ENCODE data around the gene FAM236B.
"Not testable (repeated sequence)": the region's sequence is repeated elsewhere in the genome, so short reads cannot be mapped to it uniquely, and the experiment has no call there.

Gene FAM236B

GRCh38 chrX:72782560-72782959 lies at the start of gene FAM236B:
Gene FAM236B (minus strand): TSS chrX:72782660. CDS start chrX:72782560, 100 bp downstream.
- DNase-seq (ENCODE audit: low read depth), result not testable (repeated sequence)

DNA sequence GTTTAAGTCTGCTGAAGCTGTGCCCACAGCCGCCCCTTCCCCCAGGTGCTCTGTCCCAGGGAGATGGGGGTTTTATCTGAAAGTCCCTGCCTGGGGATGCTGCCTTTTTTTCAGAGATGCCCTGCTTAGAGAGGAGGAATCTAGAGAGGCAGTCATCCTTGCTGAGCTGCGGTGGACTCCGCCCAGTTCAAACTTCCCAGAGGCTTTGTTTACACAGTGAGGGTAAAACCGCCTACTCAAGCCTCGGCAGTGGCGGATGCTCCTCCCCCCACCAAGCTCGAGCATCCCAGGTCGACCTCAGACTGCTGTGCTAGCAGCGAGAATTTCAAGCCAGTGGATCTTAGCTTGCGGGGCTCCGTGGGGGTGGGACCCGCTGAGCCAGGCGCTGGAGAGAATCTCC lies 48.2 kb upstream of the FAM236B start:
- DNase-seq (ENCODE audit: low read depth), result not testable (repeated sequence)

GRCh38 chrX:72808110-72808509 lies 25.6 kb upstream of the FAM236B start, which contains the start of gene FAM236D:
Gene FAM236D (minus strand): TSS chrX:72808210. CDS start chrX:72808110, 100 bp downstream.
- not testable (repeated sequence) for DNase-seq (ENCODE audit: low read depth)

GRCh38 chrX:72790390-72790789 lies 7.9 kb upstream of the FAM236B start:
- not testable (repeated sequence) for DNase-seq (ENCODE audit: low read depth)

GRCh38 chrX:72788142-72788541 lies 5.7 kb upstream of the FAM236B start:
- not testable (repeated sequence) for DNase-seq (ENCODE audit: low read depth)

DNA sequence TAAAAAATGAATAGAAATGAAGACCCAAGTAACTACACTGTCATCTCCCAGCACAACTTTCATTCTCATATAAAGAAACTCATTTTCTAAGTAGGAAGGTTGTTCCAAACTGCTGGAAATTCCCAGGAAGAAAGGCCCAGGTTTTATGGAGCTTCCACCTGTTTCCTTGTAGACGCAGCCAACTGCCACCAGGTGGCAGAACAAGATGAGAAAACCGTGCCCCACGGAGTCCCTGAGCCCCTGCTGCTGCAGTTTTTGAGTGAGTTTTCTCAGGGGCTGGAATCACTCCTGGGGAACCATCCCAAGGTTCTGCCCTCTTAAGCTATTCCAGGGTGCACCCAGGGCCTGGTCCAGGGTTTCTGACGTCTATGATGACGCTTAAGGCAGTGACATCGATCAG lies 1.5 kb upstream of the FAM236B start:
- DNase-seq (ENCODE audit: low read depth), result not testable (repeated sequence)

DNA sequence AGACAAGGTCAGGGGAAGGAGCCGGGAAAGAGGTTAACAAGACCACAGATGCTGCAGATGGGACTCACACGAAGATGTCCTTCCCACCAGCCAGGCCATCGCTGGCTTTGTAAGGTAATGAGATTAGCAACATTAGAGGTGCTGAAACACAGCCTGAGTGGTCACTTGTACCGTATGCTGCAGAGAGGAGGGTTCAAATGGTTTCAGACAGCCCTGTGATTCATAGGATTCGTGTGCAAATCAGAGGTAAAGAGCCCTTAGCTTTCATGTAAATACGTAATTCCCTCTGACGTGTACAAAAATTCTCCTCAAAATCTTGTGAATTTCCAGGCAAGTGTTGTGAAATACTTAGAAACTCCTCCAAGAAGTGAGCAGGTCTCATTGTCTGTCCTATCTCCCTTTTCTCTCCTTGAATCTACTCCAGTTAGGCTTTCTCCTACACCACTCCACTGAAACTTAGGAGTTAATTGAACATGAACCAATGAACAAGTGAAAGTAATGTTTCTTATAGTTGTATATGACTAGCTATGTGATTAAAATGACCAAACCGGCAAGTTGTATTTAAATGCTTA lies 991 bp upstream of the FAM236B start:
- DNase-seq (ENCODE audit: low read depth), result not testable (repeated sequence)

DNA sequence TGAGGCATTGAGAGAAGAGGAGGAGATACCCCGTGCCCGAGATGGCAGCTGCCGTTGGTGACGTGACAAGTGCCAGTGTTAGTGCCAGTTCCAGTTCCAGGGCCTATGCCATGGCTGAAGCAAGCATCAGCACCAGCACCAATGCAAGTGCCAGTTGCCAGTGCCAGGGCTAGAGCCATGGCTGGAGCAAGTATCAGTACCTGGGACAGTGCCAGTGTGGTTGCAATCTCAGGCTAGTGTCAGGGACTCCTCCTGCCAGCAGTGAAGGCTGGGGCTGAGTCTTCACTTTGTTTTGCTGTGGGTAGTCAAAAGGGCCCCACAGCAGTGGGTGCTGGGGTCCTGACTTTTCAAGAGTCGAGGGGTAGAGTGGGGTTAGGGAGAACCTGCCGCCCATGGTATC lies 4.3 kb downstream of the FAM236B start:
- not testable (repeated sequence) for DNase-seq (ENCODE audit: low read depth)

DNA sequence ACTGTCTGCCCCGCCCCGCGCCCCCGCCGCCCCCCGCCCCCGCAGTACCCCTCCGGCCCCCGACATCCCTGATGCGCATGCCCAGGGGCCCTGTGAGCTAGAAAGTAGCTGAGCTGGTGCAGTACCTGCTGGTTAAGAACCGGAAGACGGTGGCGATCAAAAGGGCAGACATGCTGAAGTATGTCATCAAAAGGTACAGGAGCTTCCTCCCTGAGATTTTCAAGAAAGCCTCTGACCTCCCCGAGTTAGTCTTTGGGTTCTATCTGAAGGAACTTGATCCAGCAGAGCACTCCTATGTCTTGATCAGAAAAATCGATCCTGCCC lies 5.0 kb downstream of the FAM236B start:
- DNase-seq (ENCODE audit: low read depth), result not testable (repeated sequence)

GRCh38 chrX:72776653-72777466 lies 5.6 kb downstream of the FAM236B start, which contains the start of gene DMRTC1B:
Gene DMRTC1B (plus strand): TSS chrX:72776890. CDS start chrX:72845136, 68,246 bp downstream.
- not testable (repeated sequence) for DNase-seq (ENCODE audit: low read depth)

GRCh38 chrX:72760454-72760853 lies 22.0 kb downstream of the FAM236B start:
- DNase-seq (ENCODE audit: low read depth), result not testable (repeated sequence)

- DNase-seq (ENCODE audit: low read depth), result not testable (repeated sequence)
These were observed 33.9 kb downstream of the FAM236B start for GRCh38 chrX:72748545-72748944.

DNA sequence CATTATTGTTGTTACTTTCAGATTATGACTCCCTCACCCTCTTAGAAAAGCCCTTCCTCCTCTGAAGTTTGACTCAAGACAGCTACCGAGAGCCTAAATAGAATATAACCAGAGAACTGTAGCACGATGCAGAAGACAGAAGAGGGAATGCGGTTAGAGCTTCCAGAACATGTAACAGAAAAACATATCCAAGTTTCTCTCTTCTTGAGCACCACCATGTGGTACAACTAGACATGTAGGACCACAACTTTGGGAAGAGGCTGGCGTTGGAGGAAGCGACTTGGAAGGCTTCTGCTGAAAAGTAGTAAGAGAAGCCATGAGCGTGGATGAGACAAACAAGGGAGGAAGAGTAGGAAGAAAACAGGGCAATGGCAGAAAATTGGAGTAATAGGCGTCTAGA lies 36.9 kb downstream of the FAM236B start:
- not testable (repeated sequence) for DNase-seq (ENCODE audit: low read depth)

- DNase-seq (ENCODE audit: low read depth), result no peak
These were observed 46.9 kb downstream of the FAM236B start for GRCh38 chrX:72735561-72735960.

DNA sequence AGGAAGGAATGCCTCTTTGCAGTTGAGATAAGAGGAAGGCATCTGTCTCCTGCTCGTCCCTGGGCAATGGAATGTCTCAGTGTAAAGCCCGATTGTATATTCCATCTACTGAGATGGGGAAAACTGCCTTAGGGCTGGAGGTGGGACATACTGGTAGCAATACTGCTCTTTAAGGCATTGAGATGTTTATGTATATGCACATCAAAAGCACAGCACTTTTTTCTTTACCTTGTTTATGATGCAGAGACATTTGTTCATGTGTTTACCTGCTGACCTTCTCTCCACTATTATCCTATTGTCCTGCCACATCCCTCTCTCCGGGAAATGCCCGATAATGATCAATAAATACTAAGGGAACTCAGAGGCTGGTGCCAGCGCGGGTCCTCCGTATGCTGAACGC lies 48.8 kb downstream of the FAM236B start:
- not testable (repeated sequence) for DNase-seq (ENCODE audit: low read depth)
